ENCODE results near the gene TRIM24. TPM values are rescaled to one million over a fixed set of nuclear protein-coding genes. Genes with fewer than 3 reads are reported as not detected.
"Not testable (repeated sequence)": the region's sequence is repeated elsewhere in the genome, so short reads cannot be mapped to it uniquely, and the experiment has no call there.

The TRIM24 gene
- total and polyA plus RNA-seq, 10 of the 15 experiments (the other 5 are each of a cell fraction or from before 2014, with no cell fraction given) = 4.6 to 23.5 (median 13.6) TPM

DNA sequence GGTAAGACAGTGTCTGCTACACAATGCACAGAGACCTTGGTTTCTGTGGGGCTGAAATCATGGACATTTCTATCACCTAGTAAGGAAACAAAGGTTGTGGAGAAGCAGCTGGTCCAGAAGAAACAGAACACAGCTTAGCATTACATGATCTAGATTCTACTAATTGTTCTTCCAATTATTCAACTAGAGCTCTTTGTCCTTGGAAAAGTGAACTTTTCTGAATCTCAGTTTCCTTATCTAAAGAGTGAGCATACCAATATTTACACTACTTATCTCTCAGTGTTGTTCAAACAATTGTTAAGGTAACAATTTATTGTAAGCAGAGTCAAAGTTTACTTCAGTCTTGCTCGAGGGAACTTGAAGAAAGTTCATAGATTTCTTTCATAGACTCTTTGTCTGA is 42.3 kb upstream of the TRIM24 start (continued):
- TF ChIP-seq, protein P1, sequence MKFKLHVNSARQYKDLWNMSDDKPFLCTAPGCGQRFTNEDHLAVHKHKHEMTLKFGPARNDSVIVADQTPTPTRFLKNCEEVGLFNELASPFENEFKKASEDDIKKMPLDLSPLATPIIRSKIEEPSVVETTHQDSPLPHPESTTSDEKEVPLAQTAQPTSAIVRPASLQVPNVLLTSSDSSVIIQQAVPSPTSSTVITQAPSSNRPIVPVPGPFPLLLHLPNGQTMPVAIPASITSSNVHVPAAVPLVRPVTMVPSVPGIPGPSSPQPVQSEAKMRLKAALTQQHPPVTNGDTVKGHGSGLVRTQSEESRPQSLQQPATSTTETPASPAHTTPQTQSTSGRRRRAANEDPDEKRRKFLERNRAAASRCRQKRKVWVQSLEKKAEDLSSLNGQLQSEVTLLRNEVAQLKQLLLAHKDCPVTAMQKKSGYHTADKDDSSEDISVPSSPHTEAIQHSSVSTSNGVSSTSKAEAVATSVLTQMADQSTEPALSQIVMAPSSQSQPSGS (IDR thresholded peaks at IDR 0.05; ENCODE audit: low read length) = no peak
- no peak for TF ChIP-seq NR2C2 (IDR thresholded peaks at IDR 0.05; ENCODE audit: borderline replicate concordance, control insufficient read depth, insufficient read length, low read depth)
- no peak for TF ChIP-seq BRCA1 (IDR thresholded peaks at IDR 0.05; ENCODE audit: low read depth, low read length)
- no peak for TF ChIP-seq DPF2 (IDR thresholded peaks at IDR 0.05)
- no peak for TF ChIP-seq RB1 (IDR thresholded peaks at IDR 0.05; ENCODE audit: borderline replicate concordance)
- TF ChIP-seq, protein P2, sequence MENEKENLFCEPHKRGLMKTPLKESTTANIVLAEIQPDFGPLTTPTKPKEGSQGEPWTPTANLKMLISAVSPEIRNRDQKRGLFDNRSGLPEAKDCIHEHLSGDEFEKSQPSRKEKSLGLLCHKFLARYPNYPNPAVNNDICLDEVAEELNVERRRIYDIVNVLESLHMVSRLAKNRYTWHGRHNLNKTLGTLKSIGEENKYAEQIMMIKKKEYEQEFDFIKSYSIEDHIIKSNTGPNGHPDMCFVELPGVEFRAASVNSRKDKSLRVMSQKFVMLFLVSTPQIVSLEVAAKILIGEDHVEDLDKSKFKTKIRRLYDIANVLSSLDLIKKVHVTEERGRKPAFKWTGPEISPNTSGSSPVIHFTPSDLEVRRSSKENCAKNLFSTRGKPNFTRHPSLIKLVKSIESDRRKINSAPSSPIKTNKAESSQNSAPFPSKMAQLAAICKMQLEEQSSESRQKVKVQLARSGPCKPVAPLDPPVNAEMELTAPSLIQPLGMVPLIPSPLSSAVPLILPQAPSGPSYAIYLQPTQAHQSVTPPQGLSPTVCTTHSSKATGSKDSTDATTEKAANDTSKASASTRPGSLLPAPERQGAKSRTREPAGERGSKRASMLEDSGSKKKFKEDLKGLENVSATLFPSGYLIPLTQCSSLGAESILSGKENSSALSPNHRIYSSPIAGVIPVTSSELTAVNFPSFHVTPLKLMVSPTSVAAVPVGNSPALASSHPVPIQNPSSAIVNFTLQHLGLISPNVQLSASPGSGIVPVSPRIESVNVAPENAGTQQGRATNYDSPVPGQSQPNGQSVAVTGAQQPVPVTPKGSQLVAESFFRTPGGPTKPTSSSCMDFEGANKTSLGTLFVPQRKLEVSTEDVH (IDR thresholded peaks at IDR 0.05; ENCODE audit: low read depth, partially characterized antibody) = no peak
- no peak for TF ChIP-seq SP1 (IDR thresholded peaks at IDR 0.05; ENCODE audit: low read depth, low read length)
- TF ChIP-seq, protein P3, sequence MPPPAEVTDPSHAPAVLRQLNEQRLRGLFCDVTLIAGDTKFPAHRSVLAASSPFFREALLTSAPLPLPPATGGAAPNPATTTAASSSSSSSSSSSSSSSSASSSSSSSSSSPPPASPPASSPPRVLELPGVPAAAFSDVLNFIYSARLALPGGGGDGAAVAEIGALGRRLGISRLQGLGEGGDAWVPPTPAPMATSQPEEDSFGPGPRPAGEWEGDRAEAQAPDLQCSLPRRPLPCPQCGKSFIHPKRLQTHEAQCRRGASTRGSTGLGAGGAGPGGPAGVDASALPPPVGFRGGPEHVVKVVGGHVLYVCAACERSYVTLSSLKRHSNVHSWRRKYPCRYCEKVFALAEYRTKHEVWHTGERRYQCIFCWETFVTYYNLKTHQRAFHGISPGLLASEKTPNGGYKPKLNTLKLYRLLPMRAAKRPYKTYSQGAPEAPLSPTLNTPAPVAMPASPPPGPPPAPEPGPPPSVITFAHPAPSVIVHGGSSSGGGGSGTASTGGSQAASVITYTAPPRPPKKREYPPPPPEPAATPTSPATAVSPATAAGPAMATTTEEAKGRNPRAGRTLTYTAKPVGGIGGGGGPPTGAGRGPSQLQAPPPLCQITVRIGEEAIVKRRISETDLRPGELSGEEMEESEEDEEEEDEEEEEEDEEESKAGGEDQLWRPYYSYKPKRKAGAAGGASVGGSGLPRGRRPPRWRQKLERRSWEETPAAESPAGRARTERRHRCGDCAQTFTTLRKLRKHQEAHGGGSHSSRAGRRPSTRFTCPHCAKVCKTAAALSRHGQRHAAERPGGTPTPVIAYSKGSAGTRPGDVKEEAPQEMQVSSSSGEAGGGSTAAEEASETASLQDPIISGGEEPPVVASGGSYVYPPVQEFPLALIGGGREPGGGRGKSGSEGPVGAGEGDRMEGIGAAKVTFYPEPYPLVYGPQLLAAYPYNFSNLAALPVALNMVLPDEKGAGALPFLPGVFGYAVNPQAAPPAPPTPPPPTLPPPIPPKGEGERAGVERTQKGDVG (CRISPR knock-in tag; IDR thresholded peaks at IDR 0.05) = no peak
- TF ChIP-seq, protein P4, sequence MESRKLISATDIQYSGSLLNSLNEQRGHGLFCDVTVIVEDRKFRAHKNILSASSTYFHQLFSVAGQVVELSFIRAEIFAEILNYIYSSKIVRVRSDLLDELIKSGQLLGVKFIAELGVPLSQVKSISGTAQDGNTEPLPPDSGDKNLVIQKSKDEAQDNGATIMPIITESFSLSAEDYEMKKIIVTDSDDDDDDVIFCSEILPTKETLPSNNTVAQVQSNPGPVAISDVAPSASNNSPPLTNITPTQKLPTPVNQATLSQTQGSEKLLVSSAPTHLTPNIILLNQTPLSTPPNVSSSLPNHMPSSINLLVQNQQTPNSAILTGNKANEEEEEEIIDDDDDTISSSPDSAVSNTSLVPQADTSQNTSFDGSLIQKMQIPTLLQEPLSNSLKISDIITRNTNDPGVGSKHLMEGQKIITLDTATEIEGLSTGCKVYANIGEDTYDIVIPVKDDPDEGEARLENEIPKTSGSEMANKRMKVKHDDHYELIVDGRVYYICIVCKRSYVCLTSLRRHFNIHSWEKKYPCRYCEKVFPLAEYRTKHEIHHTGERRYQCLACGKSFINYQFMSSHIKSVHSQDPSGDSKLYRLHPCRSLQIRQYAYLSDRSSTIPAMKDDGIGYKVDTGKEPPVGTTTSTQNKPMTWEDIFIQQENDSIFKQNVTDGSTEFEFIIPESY (IDR thresholded peaks at IDR 0.05) = no peak

DNA sequence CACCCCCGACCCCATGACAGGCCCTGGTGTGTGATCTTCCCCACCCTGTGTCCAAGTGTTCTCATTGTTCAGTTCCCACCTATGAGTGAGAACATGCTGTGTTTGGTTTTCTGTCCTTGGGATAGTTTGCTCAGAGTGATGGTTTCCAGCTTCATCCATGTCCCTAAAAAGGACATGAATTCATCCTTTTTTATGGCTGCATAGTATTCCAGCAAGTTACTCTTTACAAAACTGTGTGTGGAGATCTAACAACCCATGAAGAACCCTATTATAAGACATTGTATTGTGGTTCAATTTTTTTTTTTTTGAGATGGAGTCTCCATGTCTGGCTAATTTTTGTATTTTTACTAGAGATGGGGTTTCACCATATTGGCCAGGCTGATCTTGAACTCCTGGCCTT is 41.7 kb upstream of the TRIM24 start:
- WGBS (ENCODE audit: insufficient coverage, insufficient replicate concordance, low lambda C conversion rate, missing lambda C conversion rate) = 0% methylated on average over 1 of the region's 1 CpG
- H3K27me3 ChIP-seq (replicated peaks in 1 of 2; ENCODE audit: control insufficient read depth in 2 of 2, insufficient read depth in 2 of 2, low read length in 1 of 2); CTCF ChIA-PET; H3K79me2 ChIP-seq (ENCODE audit: control insufficient read depth, insufficient read depth, low read length); in situ Hi-C loops (cut with MboI); H4K20me1 ChIP-seq (ENCODE audit: control insufficient read depth, insufficient read depth); H3K9ac ChIP-seq (ENCODE audit: control insufficient read depth, insufficient read depth, low read length); H3K4me3 ChIP-seq; SMC1A ChIA-PET (ENCODE audit: uncharacterized antibody, unreplicated experiment); FAIRE-seq; intact Hi-C loops (cut with micrococcal nuclease; ENCODE audit: unreplicated experiment); DNase-seq (ENCODE audit: low read depth, low spot score); RAD21 ChIA-PET (ENCODE audit: unreplicated experiment); H2AFZ ChIP-seq (ENCODE audit: control insufficient read depth, low read depth, low read length); BruUV-seq (replicated peaks); POLR2A ChIA-PET; H3K4me2 ChIP-seq (ENCODE audit: control insufficient read depth, insufficient read depth); H3K4me1 ChIP-seq (ENCODE audit: control insufficient read depth, insufficient read depth, low read length); H3K36me3 ChIP-seq (ENCODE audit: control insufficient read depth in 2 of 2, insufficient read depth in 2 of 2, low read length in 1 of 2); H3K9me3 ChIP-seq (replicated peaks; ENCODE audit: control insufficient read depth, insufficient read depth, low read length); H3K27ac ChIP-seq (ENCODE audit: control insufficient read depth, insufficient read depth); ATAC-seq: not testable (repeated sequence)

All from GM12878 (cell line).